ENCODE data around the gene WWOX. TPM values are rescaled to one million over a fixed set of nuclear protein-coding genes. Genes with fewer than 3 reads are reported as not detected.
A peak's percentile ranks its signal among the peaks of the same experiment; 100 is the strongest.

Gene WWOX
- total and polyA plus RNA-seq, 2 of the 8 experiments (the other 6 are each of a cell fraction or from before 2014, with no cell fraction given) = 5.4 to 16.7 TPM

DNA sequence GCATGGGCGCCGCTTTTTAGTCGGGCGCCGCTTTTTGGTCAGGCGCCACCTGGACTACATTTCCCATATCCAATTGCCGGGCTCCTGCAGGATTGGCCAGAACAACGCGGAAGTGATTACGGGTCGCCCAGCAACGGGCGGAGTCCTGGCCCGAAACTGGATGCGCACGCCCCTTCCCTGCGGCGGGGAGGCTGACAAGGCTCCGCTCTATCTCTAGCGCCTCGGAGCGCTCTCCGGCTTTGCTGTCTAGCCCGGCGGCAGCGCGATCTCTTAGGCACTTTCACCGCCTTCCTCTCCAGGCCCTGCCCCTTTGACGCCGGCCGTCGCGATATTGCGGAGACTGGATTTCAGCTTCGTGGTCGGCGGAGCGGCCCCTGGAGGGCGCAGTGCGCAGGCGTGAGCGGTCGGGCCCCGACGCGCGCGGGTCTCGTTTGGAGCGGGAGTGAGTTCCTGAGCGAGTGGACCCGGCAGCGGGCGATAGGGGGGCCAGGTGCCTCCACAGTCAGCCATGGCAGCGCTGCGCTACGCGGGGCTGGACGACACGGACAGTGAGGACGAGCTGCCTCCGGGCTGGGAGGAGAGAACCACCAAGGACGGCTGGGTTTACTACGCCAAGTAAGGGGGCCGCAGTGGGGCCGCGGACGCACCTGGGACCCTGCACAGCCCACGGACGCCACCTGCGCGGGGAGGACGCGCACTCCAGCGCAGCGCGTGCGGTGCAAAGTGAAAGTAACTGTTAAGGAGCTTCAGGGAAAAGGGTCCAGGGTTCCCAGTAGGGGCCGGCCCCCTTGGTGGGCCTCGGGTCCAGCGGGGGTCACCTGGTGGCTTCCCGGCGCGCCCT is at the start of gene WWOX (continued):
- TF ChIP-seq KDM5A (IDR thresholded peaks at IDR 0.05; ENCODE audit: low read length) (0 out of 2 replicates have a peak, but pooled peaks have one; percentile 27), CTBP2 (IDR thresholded peaks at IDR 0.05; ENCODE audit: borderline replicate concordance, insufficient read depth, insufficient read length, low read length) (no peak), ASH2L (IDR thresholded peaks at IDR 0.05; ENCODE audit: low read length) (peak; percentile 97), POLR2A (IDR thresholded peaks at IDR 0.05; ENCODE audit: control extremely low read depth in 1 of 2, low read depth in 2 of 2, low read length in 2 of 2) (peak in 1 of 2 experiments; percentile 19; a peak in 1 of 3 replicates), CEBPB (IDR thresholded peaks at IDR 0.05; ENCODE audit: low read depth, low read length) (no peak), HDAC6 (IDR thresholded peaks at IDR 0.05; ENCODE audit: low read depth, low read length) (no peak), EZH2 (IDR thresholded peaks at IDR 0.05; ENCODE audit: low read depth, low read length, severe bottlenecking) (no peak), GABPA (IDR thresholded peaks at IDR 0.05; ENCODE audit: borderline replicate concordance, insufficient read depth, low read length) (peak; percentile 46; the same call in 1 of the 2 replicates), RXRA (IDR thresholded peaks at IDR 0.05; ENCODE audit: insufficient read depth, low read depth, low read length) (no peak), RBBP5 (IDR thresholded peaks at IDR 0.05; ENCODE audit: borderline replicate concordance, low read depth, low read length) (peak; percentile 59; the same call in 1 of the 2 replicates), BRCA1 (IDR thresholded peaks at IDR 0.05; ENCODE audit: low read depth, low read length) (peak; percentile 55; the same call in 1 of the 2 replicates), SIN3A (conservative IDR thresholded peaks at IDR 0.05 in 1 of 2, IDR thresholded peaks at IDR 0.05 in 1 of 2; ENCODE audit: low read depth in 1 of 2, low read length in 2 of 2) (peak in 1 of 2 experiments; percentile 86; a peak in 1 of 4 replicates), CBX5 (IDR thresholded peaks at IDR 0.05; ENCODE audit: low read depth, low read length) (no peak), EP300 (IDR thresholded peaks at IDR 0.05; ENCODE audit: borderline replicate concordance in 1 of 2, low read depth in 2 of 2, low read length in 2 of 2) (0 out of 3 replicates have a peak, but pooled peaks of 1 of the 2 experiments have one; percentile 50), KDM4A (IDR thresholded peaks at IDR 0.05; ENCODE audit: low read depth, low read length, severe bottlenecking) (peak; percentile 99), SIX5 (IDR thresholded peaks at IDR 0.05; ENCODE audit: low read depth, low read length) (peak; percentile 50)
- TF ChIP-seq, protein P1, sequence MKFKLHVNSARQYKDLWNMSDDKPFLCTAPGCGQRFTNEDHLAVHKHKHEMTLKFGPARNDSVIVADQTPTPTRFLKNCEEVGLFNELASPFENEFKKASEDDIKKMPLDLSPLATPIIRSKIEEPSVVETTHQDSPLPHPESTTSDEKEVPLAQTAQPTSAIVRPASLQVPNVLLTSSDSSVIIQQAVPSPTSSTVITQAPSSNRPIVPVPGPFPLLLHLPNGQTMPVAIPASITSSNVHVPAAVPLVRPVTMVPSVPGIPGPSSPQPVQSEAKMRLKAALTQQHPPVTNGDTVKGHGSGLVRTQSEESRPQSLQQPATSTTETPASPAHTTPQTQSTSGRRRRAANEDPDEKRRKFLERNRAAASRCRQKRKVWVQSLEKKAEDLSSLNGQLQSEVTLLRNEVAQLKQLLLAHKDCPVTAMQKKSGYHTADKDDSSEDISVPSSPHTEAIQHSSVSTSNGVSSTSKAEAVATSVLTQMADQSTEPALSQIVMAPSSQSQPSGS (IDR thresholded peaks at IDR 0.05; ENCODE audit: low read length) = no peak
- TF ChIP-seq, protein P2, sequence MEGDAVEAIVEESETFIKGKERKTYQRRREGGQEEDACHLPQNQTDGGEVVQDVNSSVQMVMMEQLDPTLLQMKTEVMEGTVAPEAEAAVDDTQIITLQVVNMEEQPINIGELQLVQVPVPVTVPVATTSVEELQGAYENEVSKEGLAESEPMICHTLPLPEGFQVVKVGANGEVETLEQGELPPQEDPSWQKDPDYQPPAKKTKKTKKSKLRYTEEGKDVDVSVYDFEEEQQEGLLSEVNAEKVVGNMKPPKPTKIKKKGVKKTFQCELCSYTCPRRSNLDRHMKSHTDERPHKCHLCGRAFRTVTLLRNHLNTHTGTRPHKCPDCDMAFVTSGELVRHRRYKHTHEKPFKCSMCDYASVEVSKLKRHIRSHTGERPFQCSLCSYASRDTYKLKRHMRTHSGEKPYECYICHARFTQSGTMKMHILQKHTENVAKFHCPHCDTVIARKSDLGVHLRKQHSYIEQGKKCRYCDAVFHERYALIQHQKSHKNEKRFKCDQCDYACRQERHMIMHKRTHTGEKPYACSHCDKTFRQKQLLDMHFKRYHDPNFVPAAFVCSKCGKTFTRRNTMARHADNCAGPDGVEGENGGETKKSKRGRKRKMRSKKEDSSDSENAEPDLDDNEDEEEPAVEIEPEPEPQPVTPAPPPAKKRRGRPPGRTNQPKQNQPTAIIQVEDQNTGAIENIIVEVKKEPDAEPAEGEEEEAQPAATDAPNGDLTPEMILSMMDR (IDR thresholded peaks at IDR 0.05; ENCODE audit: control extremely low read depth in 1 of 3, insufficient read depth in 1 of 3, low read depth in 1 of 3, low read length in 3 of 3) = peak in 1 of 3 experiments; percentile 30; a peak in 2 of 4 replicates

All from H1 (cell line).